ENCODE data around the gene CEP57L1. TPM values are rescaled to one million over a fixed set of nuclear protein-coding genes. Genes with fewer than 3 reads are reported as not detected.

The CEP57L1 gene
- total RNA-seq, 4 donors from 2014 or later = 10.3 to 29.7 (median 17.5) TPM

DNA sequence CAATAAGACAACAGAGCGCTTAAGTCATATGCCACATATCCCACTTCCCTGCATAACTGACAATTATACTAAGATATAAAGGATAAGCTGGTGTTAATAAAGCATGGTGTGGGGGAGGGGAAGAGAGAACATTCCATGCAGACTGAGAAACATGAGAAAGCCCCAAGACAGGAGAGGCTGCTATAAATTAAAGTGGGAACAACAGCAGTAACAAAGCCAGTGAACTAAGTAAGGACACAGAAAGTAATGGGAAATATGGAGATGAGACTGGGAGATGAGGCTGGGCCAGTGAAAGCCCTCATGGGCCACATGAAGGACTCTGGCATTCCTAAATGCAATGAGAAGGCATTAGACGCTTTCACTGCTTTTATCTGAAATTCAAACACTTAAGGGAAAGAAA, 42.0 kb upstream of the CEP57L1 start:
- no peak for DNase-seq
- intact Hi-C loops (cut with DNase I; ENCODE audit: low total_unique reads) = loop anchor here (5.0 kb wide), 1 partner anchor 46 kb away; no protein-coding TSS in a partner anchor
- in situ Hi-C loops (cut with MboI; ENCODE audit: low sequenced_read_pairs in 4 of 4) = loop anchor here in 2 of 4 donors (25.0 kb wide), 1 partner anchor 116 kb away; no protein-coding TSS in a partner anchor
- TF ChIP-seq, protein P1, sequence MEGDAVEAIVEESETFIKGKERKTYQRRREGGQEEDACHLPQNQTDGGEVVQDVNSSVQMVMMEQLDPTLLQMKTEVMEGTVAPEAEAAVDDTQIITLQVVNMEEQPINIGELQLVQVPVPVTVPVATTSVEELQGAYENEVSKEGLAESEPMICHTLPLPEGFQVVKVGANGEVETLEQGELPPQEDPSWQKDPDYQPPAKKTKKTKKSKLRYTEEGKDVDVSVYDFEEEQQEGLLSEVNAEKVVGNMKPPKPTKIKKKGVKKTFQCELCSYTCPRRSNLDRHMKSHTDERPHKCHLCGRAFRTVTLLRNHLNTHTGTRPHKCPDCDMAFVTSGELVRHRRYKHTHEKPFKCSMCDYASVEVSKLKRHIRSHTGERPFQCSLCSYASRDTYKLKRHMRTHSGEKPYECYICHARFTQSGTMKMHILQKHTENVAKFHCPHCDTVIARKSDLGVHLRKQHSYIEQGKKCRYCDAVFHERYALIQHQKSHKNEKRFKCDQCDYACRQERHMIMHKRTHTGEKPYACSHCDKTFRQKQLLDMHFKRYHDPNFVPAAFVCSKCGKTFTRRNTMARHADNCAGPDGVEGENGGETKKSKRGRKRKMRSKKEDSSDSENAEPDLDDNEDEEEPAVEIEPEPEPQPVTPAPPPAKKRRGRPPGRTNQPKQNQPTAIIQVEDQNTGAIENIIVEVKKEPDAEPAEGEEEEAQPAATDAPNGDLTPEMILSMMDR (IDR thresholded peaks at IDR 0.05 in 4 of 5, conservative IDR thresholded peaks at IDR 0.05 in 1 of 5) = no peak
- no peak for TF ChIP-seq POLR2A (IDR thresholded peaks at IDR 0.05)
- Histone ChIP-seq H3K27me3 (no peaks in the 10 kb centered on the region), H3K4me1 (peaks cover 96 to 97% of the 10 kb centered on the region in 2 donors), H3K27ac (peak overlapping the region; percentile 72 to 78 (median 74)), H3K4me3 (peak overlapping the region in 1 of 4 donors; percentile 1), H3K9me3 (no peaks in the 10 kb centered on the region), H3K36me3 (no peaks in the 10 kb centered on the region)
- ATAC-seq = peak; percentile 75 to 78

DNA sequence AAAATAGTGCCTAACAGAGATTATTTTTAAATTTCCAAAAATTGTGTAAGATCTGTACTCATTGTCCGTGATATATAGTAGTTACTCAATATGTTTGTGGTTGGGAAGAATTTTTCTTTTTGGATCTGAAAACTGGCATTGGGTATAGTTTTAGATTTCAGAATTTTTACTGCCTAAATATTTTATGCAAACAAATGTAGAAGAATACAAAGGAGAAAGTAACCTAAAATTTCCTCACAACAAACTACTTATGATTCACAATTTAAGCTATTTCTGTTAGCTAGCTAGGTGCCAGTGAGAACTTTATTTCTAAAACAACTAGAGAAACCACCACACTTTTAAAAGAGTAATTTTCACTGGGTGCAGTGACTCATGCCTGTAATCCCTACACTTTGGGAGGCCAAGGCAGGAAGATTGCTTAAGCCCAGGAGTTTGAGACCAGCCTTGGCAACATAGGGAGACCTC, 39.5 kb upstream of the CEP57L1 start:
- intact Hi-C loops (cut with DNase I; ENCODE audit: low total_unique reads) = no loop called here
- no peak for TF ChIP-seq POLR2A (IDR thresholded peaks at IDR 0.05)
- TF ChIP-seq, protein P1 (IDR thresholded peaks at IDR 0.05 in 4 of 5, conservative IDR thresholded peaks at IDR 0.05 in 1 of 5) = no peak
- in situ Hi-C loops (cut with MboI; ENCODE audit: low sequenced_read_pairs in 4 of 4) = loop anchor here in 2 of 4 donors (25.0 kb wide), 1 partner anchor 119 kb away; no protein-coding TSS in a partner anchor
- no peaks in the 10 kb centered on the region for H3K36me3 ChIP-seq
- peak in 1 of 2 donors; percentile 9 for ATAC-seq
- peaks cover 98% of the 10 kb centered on the region in 2 donors for H3K4me1 ChIP-seq
- no peaks in the 10 kb centered on the region for H3K9me3 ChIP-seq
- no peak overlapping the region for H3K4me3 ChIP-seq
- H3K27ac ChIP-seq = peak overlapping the region; percentile 72 to 78 (median 74)
- H3K27me3 ChIP-seq = no peaks in the 10 kb centered on the region
- no peak for DNase-seq

DNA sequence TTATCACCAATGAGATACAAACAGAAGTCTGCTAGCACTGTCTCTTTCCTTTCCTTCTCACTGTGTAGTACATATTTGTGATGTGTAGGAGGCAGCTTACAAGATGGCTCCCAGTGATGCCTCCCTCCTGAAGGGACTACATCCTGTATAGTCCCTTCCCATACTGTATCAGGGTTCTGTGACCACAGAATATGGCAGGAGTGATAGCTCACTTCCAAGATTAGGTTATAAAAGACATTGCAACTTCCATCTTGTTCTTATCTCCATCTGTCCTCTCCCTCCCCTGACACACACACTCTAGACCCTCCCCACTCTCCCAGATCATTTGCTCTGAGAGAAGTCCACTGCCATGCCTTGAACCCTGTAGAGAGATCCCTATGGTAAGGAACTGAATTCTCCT, 38.6 kb upstream of the CEP57L1 start:
- TF ChIP-seq, protein P1 (IDR thresholded peaks at IDR 0.05 in 4 of 5, conservative IDR thresholded peaks at IDR 0.05 in 1 of 5) = no peak
- no peak for TF ChIP-seq POLR2A (IDR thresholded peaks at IDR 0.05)
- Histone ChIP-seq H3K36me3 (no peaks in the 10 kb centered on the region), H3K27me3 (no peaks in the 10 kb centered on the region), H3K9me3 (no peaks in the 10 kb centered on the region), H3K27ac (peak overlapping the region; percentile 72 to 78 (median 74)), H3K4me1 (peaks cover 98 to 99% of the 10 kb centered on the region in 2 donors), H3K4me3 (no peak overlapping the region)
- no peak for ATAC-seq
- intact Hi-C loops (cut with DNase I; ENCODE audit: low total_unique reads) (no loop called here), in situ Hi-C loops (cut with MboI; ENCODE audit: low sequenced_read_pairs in 4 of 4) (loop anchor here in 2 of 4 donors (25.0 kb wide), 1 partner anchor 119 kb away; no protein-coding TSS in a partner anchor)
- no peak for DNase-seq

DNA sequence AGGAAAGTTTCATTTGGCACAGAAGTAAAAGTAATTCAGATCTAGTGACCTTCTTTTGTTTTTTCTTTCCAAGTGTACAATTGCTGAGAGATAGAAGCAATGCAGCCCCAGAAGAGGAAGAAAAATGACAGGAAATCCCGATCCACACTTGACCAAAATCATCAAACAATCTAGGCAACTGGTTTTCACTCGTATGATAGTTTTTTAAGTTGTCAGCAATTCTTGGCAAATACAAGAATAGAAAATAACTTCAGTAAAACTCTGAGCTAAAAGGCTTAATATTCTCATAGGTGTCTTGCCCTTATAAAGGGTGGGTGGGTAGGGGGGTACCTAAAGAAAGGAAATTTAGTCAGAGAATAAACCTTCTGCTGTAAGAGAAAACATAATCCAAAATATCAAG, 36.7 kb upstream of the CEP57L1 start:
- Histone ChIP-seq H3K36me3 (no peaks in the 10 kb centered on the region), H3K9me3 (no peaks in the 10 kb centered on the region), H3K27me3 (no peaks in the 10 kb centered on the region), H3K4me1 (peaks cover 92 to 100% of the 10 kb centered on the region in 2 donors), H3K27ac (peak overlapping the region; percentile 72 to 78 (median 74)), H3K4me3 (no peak overlapping the region)
- DNase-seq (no peak), ATAC-seq (no peak)
- intact Hi-C loops (cut with DNase I; ENCODE audit: low total_unique reads) (no loop called here), in situ Hi-C loops (cut with MboI; ENCODE audit: low sequenced_read_pairs in 4 of 4) (loop anchor here in 2 of 4 donors (25.0 kb wide), 1 partner anchor 121 kb away; no protein-coding TSS in a partner anchor)
- TF ChIP-seq, protein P1 (IDR thresholded peaks at IDR 0.05 in 4 of 5, conservative IDR thresholded peaks at IDR 0.05 in 1 of 5) = no peak
- TF ChIP-seq POLR2A (IDR thresholded peaks at IDR 0.05) = no peak
